Measurements from ENCODE around the gene SLC22A5. TPM values are rescaled to one million over a fixed set of nuclear protein-coding genes. Genes with fewer than 3 reads are reported as not detected.

The SLC22A5 gene
- total RNA-seq, 4 donors from 2014 or later = 23.2 to 36.6 (median 26.3) TPM

DNA sequence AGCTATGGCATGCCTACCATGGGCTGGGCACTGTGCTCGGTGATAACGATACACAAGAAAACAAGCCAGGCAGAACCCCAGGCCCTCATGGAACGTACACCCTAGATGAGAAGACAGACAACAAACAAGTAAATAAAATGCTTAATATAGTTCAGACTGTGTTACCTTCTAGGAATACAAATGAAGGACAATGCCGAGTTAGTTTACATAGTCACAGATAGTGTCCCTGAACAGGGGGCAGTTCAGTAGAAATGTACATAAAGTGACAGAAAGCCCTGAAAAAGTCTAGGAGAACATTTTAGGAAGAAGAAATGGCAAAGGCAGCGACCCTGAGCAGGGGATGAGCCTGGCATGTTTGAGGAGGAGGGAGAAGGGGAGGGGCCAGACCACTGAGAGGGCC, 21.7 kb downstream of the SLC22A5 start:
- DNase-seq (ENCODE audit: low spot score in 2 of 2) = no peak
- Histone ChIP-seq H3K27ac (no peak overlapping the region), H3K9me3 (no peaks in the 10 kb centered on the region), H3K4me1 (peaks cover 77% of the 10 kb centered on the region), H3K36me3 (peaks cover 25% of the 10 kb centered on the region), H3K4me3 (no peak overlapping the region), H3K27me3 (no peaks in the 10 kb centered on the region)
- TF ChIP-seq POLR2A (IDR thresholded peaks at IDR 0.05) (no peak), POLR2AphosphoS5 (IDR thresholded peaks at IDR 0.05) (no peak), EP300 (IDR thresholded peaks at IDR 0.05) (no peak)
- TF ChIP-seq, protein P1, sequence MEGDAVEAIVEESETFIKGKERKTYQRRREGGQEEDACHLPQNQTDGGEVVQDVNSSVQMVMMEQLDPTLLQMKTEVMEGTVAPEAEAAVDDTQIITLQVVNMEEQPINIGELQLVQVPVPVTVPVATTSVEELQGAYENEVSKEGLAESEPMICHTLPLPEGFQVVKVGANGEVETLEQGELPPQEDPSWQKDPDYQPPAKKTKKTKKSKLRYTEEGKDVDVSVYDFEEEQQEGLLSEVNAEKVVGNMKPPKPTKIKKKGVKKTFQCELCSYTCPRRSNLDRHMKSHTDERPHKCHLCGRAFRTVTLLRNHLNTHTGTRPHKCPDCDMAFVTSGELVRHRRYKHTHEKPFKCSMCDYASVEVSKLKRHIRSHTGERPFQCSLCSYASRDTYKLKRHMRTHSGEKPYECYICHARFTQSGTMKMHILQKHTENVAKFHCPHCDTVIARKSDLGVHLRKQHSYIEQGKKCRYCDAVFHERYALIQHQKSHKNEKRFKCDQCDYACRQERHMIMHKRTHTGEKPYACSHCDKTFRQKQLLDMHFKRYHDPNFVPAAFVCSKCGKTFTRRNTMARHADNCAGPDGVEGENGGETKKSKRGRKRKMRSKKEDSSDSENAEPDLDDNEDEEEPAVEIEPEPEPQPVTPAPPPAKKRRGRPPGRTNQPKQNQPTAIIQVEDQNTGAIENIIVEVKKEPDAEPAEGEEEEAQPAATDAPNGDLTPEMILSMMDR (IDR thresholded peaks at IDR 0.05) = no peak
- WGBS = 90% methylated on average over 5 of the region's 5 CpGs

DNA sequence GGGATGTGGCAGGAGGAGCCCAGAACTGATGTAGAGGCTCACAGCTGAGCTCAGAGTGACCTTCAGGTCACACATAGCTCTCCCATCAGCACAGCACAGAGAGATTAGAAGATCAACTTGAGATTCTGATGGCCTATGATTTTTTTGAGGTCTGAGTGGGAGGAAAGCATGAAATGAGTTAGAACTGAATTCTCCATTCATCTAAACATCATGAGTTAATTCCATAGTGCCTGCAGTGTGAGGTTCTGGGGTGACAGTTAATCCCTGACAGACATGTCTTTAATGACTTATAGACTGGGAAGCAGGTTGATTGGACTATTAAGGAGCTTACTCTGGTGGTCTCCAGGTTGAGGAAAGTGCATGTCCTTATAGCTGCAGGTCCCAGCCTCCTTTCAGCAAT, 22.4 kb downstream of the SLC22A5 start:
- DNase-seq (ENCODE audit: low spot score in 2 of 2) = no peak
- Histone ChIP-seq H3K4me3 (no peak overlapping the region), H3K36me3 (peaks cover 25% of the 10 kb centered on the region), H3K9me3 (no peaks in the 10 kb centered on the region), H3K4me1 (peaks cover 76% of the 10 kb centered on the region), H3K27me3 (no peaks in the 10 kb centered on the region), H3K27ac (no peak overlapping the region)
- TF ChIP-seq POLR2A (IDR thresholded peaks at IDR 0.05) = no peak
- no peak for TF ChIP-seq POLR2AphosphoS5 (IDR thresholded peaks at IDR 0.05)
- TF ChIP-seq, protein P1 (IDR thresholded peaks at IDR 0.05) = no peak
- TF ChIP-seq EP300 (IDR thresholded peaks at IDR 0.05) = no peak

DNA sequence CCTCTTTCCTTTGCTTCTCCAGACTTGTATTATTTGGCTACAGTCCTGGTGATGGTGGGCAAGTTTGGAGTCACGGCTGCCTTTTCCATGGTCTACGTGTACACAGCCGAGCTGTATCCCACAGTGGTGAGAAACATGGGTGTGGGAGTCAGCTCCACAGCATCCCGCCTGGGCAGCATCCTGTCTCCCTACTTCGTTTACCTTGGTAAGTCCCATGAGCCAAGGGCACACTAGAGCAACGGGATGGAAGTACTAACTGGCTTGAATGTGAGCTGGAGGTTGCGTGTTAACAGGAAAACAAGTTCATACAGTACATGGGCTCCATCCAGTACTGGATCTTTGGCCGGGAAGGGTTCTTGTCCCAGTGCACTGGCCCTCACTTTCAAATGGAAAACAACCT, 22.9 kb downstream of the SLC22A5 start:
- WGBS = 87% methylated on average over 8 of the region's 8 CpGs
- no peak overlapping the region for H3K27ac ChIP-seq
- H3K27me3 ChIP-seq = no peaks in the 10 kb centered on the region
- peaks cover 25% of the 10 kb centered on the region for H3K36me3 ChIP-seq
- no peaks in the 10 kb centered on the region for H3K9me3 ChIP-seq
- no peak overlapping the region for H3K4me3 ChIP-seq
- TF ChIP-seq, protein P1 (IDR thresholded peaks at IDR 0.05) = no peak
- no peak for TF ChIP-seq EP300 (IDR thresholded peaks at IDR 0.05)
- TF ChIP-seq POLR2A (IDR thresholded peaks at IDR 0.05) = no peak
- TF ChIP-seq POLR2AphosphoS5 (IDR thresholded peaks at IDR 0.05) = no peak
- no peak for DNase-seq (ENCODE audit: low spot score in 2 of 2)
- peaks cover 75% of the 10 kb centered on the region for H3K4me1 ChIP-seq

DNA sequence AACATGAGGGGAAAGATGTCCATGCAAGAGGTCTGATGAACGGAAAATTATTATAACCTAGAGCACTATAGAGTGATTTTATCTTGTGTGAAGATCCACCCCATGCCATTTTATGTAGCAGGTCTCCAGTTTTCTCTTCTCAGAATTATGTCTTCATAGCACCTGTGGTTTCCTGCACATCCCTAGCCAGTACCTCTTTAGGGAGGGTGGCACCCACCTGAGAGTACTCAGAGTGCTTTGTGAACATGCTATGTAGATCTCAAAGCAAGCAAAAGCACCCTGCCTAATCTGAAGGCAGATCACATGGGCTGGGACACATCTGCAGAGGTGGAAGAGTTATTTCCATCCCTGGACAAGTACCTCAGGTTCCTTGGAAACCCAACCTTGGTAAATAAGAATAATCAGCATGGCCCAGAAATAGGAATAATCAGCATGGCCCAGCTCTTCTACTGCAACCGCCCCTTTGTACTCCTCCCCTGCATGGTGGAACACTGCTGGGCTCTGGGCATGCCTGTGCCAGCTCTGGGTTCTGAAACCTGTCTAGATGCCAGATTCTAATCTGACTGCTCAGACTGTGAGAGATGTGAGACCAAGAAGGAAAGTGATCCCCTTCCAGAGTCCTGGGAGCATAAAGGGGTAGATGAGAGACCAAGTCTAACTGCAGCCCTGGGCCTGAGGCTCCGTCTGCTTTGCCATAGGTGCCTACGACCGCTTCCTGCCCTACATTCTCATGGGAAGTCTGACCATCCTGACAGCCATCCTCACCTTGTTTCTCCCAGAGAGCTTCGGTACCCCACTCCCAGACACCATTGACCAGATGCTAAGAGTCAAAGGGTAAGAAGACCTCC, 23.7 kb downstream of the SLC22A5 start:
- TF ChIP-seq EP300 (IDR thresholded peaks at IDR 0.05) (no peak), POLR2A (IDR thresholded peaks at IDR 0.05) (no peak), POLR2AphosphoS5 (IDR thresholded peaks at IDR 0.05) (no peak)
- TF ChIP-seq, protein P1 (IDR thresholded peaks at IDR 0.05) = no peak
- no peak for DNase-seq (ENCODE audit: low spot score in 2 of 2)
- Histone ChIP-seq H3K9me3 (no peaks in the 10 kb centered on the region), H3K27me3 (no peaks in the 10 kb centered on the region), H3K4me1 (peaks cover 75% of the 10 kb centered on the region), H3K4me3 (no peak overlapping the region), H3K36me3 (peaks cover 25% of the 10 kb centered on the region), H3K27ac (no peak overlapping the region)
- WGBS = 67% methylated on average over 6 of the region's 6 CpGs

DNA sequence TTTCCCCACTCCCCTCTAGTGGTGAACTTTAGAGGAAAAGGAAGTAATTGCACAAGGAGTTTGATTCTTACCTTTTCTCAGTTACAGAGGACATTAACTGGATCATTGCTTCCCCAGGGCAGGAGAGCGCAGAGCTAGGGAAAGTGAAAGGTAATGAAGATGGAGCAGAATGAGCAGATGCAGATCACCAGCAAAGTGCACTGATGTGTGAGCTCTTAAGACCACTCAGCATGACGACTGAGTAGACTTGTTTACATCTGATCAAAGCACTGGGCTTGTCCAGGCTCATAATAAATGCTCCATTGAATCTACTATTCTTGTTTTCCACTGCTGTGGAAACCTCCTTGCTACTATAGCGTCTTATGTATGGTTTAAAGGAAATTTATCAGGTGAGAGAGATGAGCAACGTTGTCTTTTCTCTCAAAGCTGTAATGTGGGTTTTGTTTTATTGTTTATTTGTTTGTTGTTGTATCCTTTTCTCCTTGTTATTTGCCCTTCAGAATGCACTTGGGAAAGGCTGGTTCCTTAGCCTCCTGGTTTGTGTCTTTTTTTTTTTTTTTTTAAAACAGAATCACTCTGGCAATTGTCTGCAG, 25.3 kb downstream of the SLC22A5 start:
- Histone ChIP-seq H3K27ac (peak overlapping the region; percentile 40), H3K4me3 (no peak overlapping the region)
- no peak for DNase-seq (ENCODE audit: low spot score in 2 of 2)

More for the DNA sequence above, 25.3 kb downstream of the SLC22A5 start:
- TF ChIP-seq POLR2AphosphoS5 (IDR thresholded peaks at IDR 0.05) (no peak), POLR2A (IDR thresholded peaks at IDR 0.05) (no peak), EP300 (IDR thresholded peaks at IDR 0.05) (no peak)
- TF ChIP-seq, protein P1 (IDR thresholded peaks at IDR 0.05) = no peak
- Histone ChIP-seq H3K9me3 (no peaks in the 10 kb centered on the region), H3K36me3 (peaks cover 25% of the 10 kb centered on the region), H3K4me1 (peaks cover 62% of the 10 kb centered on the region), H3K27me3 (no peaks in the 10 kb centered on the region)
- WGBS = 57% methylated on average over 4 of the region's 4 CpGs
